ENCODE results near the gene NPL.

Gene NPL

GRCh38 chr1:182789138-182790076, at the start of gene NPL:
Gene NPL, plus strand, starts transcription at chr1:182789773. Its CDS starts 4,599 bp downstream, at chr1:182794372.
- peak; percentile 76 for DNase-seq (ENCODE audit: low read depth)

GRCh38 chr1:182740120-182740519, 49.5 kb upstream of the NPL start:
- DNase-seq (ENCODE audit: low read depth), result no peak

GRCh38 chr1:182742780-182743179, 46.8 kb upstream of the NPL start:
- DNase-seq (ENCODE audit: low read depth), result no peak

- no peak for DNase-seq (ENCODE audit: low read depth)
Measured at GRCh38 chr1:182752077-182752988, 37.2 kb upstream of the NPL start.

GRCh38 chr1:182754087-182754486, 35.5 kb upstream of the NPL start:
- no peak for DNase-seq (ENCODE audit: low read depth)

GRCh38 chr1:182754543-182755314, 34.8 kb upstream of the NPL start:
- DNase-seq (ENCODE audit: low read depth), result no peak

GRCh38 chr1:182755632-182756031, 33.9 kb upstream of the NPL start:
- no peak for DNase-seq (ENCODE audit: low read depth)

- DNase-seq (ENCODE audit: low read depth), result no peak
Measured at GRCh38 chr1:182756423-182756822, 33.1 kb upstream of the NPL start.

GRCh38 chr1:182761396-182762395, 27.9 kb upstream of the NPL start:
- DNase-seq (ENCODE audit: low read depth), result no peak

- no peak for DNase-seq (ENCODE audit: low read depth)
Measured at GRCh38 chr1:182762536-182762935, 27.0 kb upstream of the NPL start.

- DNase-seq (ENCODE audit: low read depth), result no peak
Measured at GRCh38 chr1:182764029-182764727, 25.4 kb upstream of the NPL start.

- no peak for DNase-seq (ENCODE audit: low read depth)
Measured at GRCh38 chr1:182765391-182765790, 24.2 kb upstream of the NPL start.

GRCh38 chr1:182766050-182766449, 23.5 kb upstream of the NPL start:
- DNase-seq (ENCODE audit: low read depth), result no peak

- no peak for DNase-seq (ENCODE audit: low read depth)
Measured at GRCh38 chr1:182766881-182767645, 22.5 kb upstream of the NPL start.

GRCh38 chr1:182768963-182769362, 20.6 kb upstream of the NPL start:
- DNase-seq (ENCODE audit: low read depth), result no peak

- DNase-seq (ENCODE audit: low read depth), result no peak
Measured at GRCh38 chr1:182770232-182770631, 19.3 kb upstream of the NPL start.

GRCh38 chr1:182771187-182771984, 18.2 kb upstream of the NPL start:
- DNase-seq (ENCODE audit: low read depth), result no peak

GRCh38 chr1:182777386-182777785, 12.2 kb upstream of the NPL start:
- DNase-seq (ENCODE audit: low read depth), result no peak

Data from activated T-cell treated with anti-CD3 and anti-CD28 coated beads for 1 hour (primary cell).